Measurements from ENCODE around the gene MICAL3. TPM values are rescaled to one million over a fixed set of nuclear protein-coding genes. Genes with fewer than 3 reads are reported as not detected.
A peak's percentile ranks its signal among the peaks of the same experiment; 100 is the strongest.

Gene MICAL3
- total RNA-seq, 6 experiments from 2014 or later, result 31.5 to 61.8 (median 48.2) TPM

- no peaks in the 10 kb centered on the region for H3K9me3 ChIP-seq
- H3K4me1 ChIP-seq, result peaks cover 0 to 38% (median 14%) of the 10 kb centered on the region in 4 donors
- intact Hi-C loops (cut with DNase I), result loop anchor here in 1 of 2 donors (5.0 kb wide), 1 partner anchor 60 kb away; no protein-coding TSS in a partner anchor
- no peak for TF ChIP-seq POLR2A (IDR thresholded peaks at IDR 0.05)
- TF ChIP-seq CTCF (IDR thresholded peaks at IDR 0.05), result no peak
- peaks cover 0 to 21% (median 6%) of the 10 kb centered on the region in 4 donors for H3K36me3 ChIP-seq
- WGBS (ENCODE audit: insufficient coverage, low coverage, low lambda C conversion rate, missing lambda C conversion rate), result 84% methylated on average over 4 of the region's 4 CpGs
- H3K27ac ChIP-seq, result peak overlapping the region in 2 of 3 donors; percentile 5 to 31
- no peak overlapping the region for H3K4me3 ChIP-seq
- no peaks in the 10 kb centered on the region for H3K27me3 ChIP-seq
- no peak for ATAC-seq
- no peak for DNase-seq
Observed at GRCh38 chr22:17892376-17892775, 132.0 kb downstream of the MICAL3 start.

- peak overlapping the region; percentile 31 to 41 (median 36) for H3K27ac ChIP-seq
- peak; percentile 54 to 82 (median 70) for TF ChIP-seq CTCF (IDR thresholded peaks at IDR 0.05)
- TF ChIP-seq POLR2A (IDR thresholded peaks at IDR 0.05), result no peak
- peaks cover 0 to 36% (median 13%) of the 10 kb centered on the region in 4 donors for H3K4me1 ChIP-seq
- WGBS (ENCODE audit: insufficient coverage, low coverage, low lambda C conversion rate, missing lambda C conversion rate), result 32% methylated on average over 6 of the region's 12 CpGs
- peak; percentile 75 to 91 (median 87) for ATAC-seq
- H3K27me3 ChIP-seq, result no peaks in the 10 kb centered on the region
- peak; percentile 69 to 78 (median 78) for DNase-seq
- intact Hi-C loops (cut with DNase I), result loop anchor here in 1 of 2 donors (5.0 kb wide), 1 partner anchor 59 kb away; no protein-coding TSS in a partner anchor
- H3K4me3 ChIP-seq, result no peak overlapping the region
- peaks cover 0 to 26% (median 9%) of the 10 kb centered on the region in 4 donors for H3K36me3 ChIP-seq
- H3K9me3 ChIP-seq, result no peaks in the 10 kb centered on the region
Observed at GRCh38 chr22:17891481-17892167, 132.7 kb downstream of the MICAL3 start.

GRCh38 chr22:17890892-17891291 lies 133.5 kb downstream of the MICAL3 start:
- peaks cover 0 to 36% (median 13%) of the 10 kb centered on the region in 4 donors for H3K4me1 ChIP-seq
- DNase-seq, result no peak
- intact Hi-C loops (cut with DNase I), result loop anchor here in 1 of 2 donors (5.0 kb wide), 1 partner anchor 59 kb away; no protein-coding TSS in a partner anchor
- TF ChIP-seq POLR2A (IDR thresholded peaks at IDR 0.05) (no peak), CTCF (IDR thresholded peaks at IDR 0.05) (no peak)
- H3K27me3 ChIP-seq, result no peaks in the 10 kb centered on the region
- H3K9me3 ChIP-seq, result no peaks in the 10 kb centered on the region
- ATAC-seq, result peak in 2 of 4 donors; percentile 17 to 38
- WGBS (ENCODE audit: insufficient coverage, low coverage, low lambda C conversion rate, missing lambda C conversion rate), result 21% methylated on average over 3 of the region's 3 CpGs
- H3K4me3 ChIP-seq, result no peak overlapping the region
- peaks cover 0 to 28% (median 7%) of the 10 kb centered on the region in 4 donors for H3K36me3 ChIP-seq
- peak overlapping the region; percentile 19 to 41 (median 31) for H3K27ac ChIP-seq

- intact Hi-C loops (cut with DNase I), result loop anchor here in 1 of 2 donors (5.0 kb wide), 1 partner anchor 58 kb away; no protein-coding TSS in a partner anchor
- Histone ChIP-seq H3K9me3 (no peaks in the 10 kb centered on the region), H3K4me3 (no peak overlapping the region), H3K36me3 (peaks cover 0 to 34% (median 10%) of the 10 kb centered on the region in 4 donors), H3K4me1 (peaks cover 0 to 36% (median 13%) of the 10 kb centered on the region in 4 donors), H3K27me3 (no peaks in the 10 kb centered on the region), H3K27ac (no peak overlapping the region)
- TF ChIP-seq POLR2A (IDR thresholded peaks at IDR 0.05), result no peak
- no peak for TF ChIP-seq CTCF (IDR thresholded peaks at IDR 0.05)
- peak in 1 of 4 donors; percentile 14 for ATAC-seq
- DNase-seq, result no peak
- WGBS (ENCODE audit: insufficient coverage, low coverage, low lambda C conversion rate, missing lambda C conversion rate), result 100% methylated on average over 4 of the region's 4 CpGs
Observed at GRCh38 chr22:17890245-17890671, 134.1 kb downstream of the MICAL3 start.
